GM19351 (cell line): ENCODE results near the gene ATP9A.
A peak's percentile ranks its signal among the peaks of the same experiment; 100 is the strongest.
"Not testable (repeated sequence)": the region's sequence is repeated elsewhere in the genome, so short reads cannot be mapped to it uniquely, and the experiment has no call there.

ENCODE experiments used
- ATAC-seq: cut with Tn5 transposase; IDR thresholded peaks from one replicate; pipeline ENCODE4 v1.9.1; 2021; ENCODE audit warnings: mild to moderate bottlenecking, moderate library complexity; ENCODE audit not compliant: unreplicated experiment

The ATP9A gene, protein sequence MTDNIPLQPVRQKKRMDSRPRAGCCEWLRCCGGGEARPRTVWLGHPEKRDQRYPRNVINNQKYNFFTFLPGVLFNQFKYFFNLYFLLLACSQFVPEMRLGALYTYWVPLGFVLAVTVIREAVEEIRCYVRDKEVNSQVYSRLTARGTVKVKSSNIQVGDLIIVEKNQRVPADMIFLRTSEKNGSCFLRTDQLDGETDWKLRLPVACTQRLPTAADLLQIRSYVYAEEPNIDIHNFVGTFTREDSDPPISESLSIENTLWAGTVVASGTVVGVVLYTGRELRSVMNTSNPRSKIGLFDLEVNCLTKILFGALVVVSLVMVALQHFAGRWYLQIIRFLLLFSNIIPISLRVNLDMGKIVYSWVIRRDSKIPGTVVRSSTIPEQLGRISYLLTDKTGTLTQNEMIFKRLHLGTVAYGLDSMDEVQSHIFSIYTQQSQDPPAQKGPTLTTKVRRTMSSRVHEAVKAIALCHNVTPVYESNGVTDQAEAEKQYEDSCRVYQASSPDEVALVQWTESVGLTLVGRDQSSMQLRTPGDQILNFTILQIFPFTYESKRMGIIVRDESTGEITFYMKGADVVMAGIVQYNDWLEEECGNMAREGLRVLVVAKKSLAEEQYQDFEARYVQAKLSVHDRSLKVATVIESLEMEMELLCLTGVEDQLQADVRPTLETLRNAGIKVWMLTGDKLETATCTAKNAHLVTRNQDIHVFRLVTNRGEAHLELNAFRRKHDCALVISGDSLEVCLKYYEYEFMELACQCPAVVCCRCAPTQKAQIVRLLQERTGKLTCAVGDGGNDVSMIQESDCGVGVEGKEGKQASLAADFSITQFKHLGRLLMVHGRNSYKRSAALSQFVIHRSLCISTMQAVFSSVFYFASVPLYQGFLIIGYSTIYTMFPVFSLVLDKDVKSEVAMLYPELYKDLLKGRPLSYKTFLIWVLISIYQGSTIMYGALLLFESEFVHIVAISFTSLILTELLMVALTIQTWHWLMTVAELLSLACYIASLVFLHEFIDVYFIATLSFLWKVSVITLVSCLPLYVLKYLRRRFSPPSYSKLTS

DNA sequence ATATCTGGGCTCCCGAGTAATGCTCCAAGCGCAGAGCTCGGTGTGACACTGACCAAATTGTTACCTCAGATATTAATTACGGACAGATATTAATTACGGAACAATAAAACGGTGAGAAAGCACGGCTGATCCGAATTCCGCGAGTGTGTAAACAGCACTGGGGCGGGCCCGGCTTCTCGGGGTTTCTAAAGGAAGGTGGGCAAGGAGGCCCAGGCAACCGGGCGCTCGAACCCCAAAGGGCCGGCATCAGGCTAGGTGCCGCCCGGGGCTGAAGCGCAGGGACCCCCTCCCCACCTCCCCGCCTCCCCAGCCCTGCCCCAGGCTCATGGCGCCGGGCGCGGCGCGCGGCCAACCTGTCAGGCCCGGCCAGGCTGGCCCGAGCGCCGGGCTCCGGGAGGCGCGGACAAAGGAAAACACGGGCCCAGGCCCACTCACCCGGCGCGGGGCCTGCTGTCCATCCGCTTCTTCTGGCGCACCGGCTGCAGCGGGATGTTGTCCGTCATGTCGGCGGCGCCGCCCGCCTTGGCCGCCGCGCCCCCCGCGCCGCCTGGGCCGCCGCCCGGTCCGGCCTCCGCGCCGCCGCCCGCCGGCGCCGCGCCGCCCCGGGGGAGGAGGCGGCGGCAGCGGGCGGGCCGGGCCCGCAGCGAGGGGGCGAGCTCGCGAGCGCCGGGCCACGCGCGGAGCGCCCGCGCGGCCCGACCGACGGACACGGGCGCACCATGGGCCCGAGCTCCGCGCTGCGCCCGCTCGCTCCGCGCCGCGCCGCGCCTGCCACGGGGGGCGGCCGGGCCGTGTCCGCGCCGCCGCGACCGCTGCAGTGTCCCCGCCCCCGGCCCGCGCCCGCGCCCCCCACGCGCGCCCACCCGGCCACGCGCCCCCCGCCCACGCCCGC, at the start of gene ATP9A:
Gene ATP9A (minus strand): TSS at position 524 of the 892 bp plus-strand sequence. CDS start 21 bp downstream, at position 503.
- ATAC-seq = no peak

DNA sequence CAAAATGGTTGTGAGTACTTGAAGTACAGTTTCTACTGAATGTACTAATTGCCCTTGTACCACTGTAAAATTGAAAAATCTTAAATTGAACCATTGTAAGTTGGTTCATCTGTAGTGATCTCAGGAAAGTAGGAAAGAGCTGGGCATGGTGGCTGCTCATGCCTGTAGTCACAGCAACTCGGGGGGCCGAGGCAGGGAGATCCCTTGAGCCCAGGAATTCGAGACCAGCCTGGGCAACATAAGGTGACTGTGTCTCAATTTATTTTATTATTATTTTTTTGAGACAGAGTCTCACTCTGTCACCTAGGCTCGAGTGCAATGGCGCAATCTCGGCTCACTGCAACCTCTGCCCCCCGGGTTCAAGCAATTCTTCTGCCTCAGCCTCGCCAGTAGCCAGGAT, 48.7 kb upstream of the ATP9A start:
- ATAC-seq = not testable (repeated sequence)

- ATAC-seq = no peak
Measured at GRCh38 chr20:51815383-51816076, 47.3 kb upstream of the ATP9A start.

DNA sequence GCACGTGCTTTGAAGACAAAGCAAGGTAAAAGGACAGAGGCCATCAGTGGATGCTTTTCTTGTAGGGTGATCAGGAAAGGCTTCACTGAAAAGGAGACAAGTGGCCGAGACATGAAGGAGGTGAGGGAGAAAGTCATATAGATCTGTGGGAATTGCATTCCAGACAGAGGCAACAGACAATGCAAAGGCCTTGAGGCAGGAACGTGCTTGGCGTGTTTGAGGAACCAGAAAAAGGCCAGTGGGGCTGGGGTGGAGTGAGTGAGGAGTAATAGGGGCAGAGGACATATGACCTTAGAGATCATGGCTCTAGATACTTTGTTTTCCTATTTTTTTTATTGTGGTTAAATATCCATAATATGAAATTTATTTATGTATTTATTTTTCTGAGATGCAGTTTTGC, 44.7 kb upstream of the ATP9A start:
- ATAC-seq = no peak

GRCh38 chr20:51811514-51812128, 43.4 kb upstream of the ATP9A start:
- no peak for ATAC-seq

GRCh38 chr20:51811042-51811355, 42.8 kb upstream of the ATP9A start:
- ATAC-seq = no peak

GRCh38 chr20:51810155-51811041, 42.2 kb upstream of the ATP9A start:
- no peak for ATAC-seq

DNA sequence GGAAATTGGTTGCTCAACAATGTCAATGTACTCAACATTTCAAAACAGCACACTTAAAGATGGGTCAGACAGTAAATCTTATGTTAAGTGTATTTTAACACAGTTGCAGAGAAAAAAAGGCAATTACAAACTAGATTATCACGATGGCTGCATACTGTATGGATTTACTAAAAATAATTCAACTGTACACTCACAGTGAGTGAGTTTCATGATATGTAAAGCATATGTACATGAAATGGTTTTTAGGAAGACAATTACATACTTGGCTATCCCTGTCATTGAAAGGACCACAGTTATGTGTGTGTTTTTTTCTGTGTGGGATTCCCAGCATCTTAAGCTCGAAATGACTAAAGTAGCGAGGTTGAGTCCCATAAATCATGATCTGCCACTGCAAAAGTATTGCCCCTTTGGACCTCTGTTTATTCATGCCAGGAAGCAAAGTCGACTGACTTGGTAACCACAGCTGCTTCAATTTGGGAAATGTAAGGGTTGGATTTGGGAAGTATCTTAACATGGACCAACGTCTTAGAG, 39.6 kb upstream of the ATP9A start:
- no peak for ATAC-seq

GRCh38 chr20:51804754-51805153, 36.6 kb upstream of the ATP9A start:
- no peak for ATAC-seq

DNA sequence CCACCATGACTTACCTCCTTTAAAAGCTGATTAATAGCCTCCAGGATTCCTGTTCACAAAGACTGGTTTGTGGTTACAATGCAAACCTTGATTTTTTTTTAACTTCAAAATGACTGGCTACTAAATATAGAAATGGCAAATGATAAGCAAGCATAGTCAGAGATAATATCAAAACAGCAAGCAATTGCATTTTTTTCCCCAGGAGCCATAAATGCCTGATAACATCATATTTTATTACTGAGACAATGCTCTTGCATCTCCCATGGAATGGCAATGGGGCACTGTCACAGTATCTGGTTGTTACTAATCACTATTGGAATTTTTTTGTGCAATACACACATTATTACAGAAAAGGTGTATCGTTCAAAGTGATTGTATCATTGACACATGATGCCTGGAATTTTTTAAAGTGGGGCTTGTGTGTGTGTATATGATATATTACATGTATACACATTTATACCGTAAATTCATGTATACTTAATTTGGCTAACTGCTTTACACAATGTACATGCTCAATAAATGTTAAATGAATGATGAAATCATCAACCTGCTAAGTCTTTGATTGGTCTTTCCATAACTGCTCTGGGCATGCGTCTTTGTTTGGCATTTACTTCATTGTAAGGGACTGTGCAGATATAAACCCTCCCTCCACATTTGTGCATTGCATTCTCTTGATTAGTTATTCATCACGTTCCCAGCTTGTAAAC, 35.1 kb upstream of the ATP9A start:
- no peak for ATAC-seq

DNA sequence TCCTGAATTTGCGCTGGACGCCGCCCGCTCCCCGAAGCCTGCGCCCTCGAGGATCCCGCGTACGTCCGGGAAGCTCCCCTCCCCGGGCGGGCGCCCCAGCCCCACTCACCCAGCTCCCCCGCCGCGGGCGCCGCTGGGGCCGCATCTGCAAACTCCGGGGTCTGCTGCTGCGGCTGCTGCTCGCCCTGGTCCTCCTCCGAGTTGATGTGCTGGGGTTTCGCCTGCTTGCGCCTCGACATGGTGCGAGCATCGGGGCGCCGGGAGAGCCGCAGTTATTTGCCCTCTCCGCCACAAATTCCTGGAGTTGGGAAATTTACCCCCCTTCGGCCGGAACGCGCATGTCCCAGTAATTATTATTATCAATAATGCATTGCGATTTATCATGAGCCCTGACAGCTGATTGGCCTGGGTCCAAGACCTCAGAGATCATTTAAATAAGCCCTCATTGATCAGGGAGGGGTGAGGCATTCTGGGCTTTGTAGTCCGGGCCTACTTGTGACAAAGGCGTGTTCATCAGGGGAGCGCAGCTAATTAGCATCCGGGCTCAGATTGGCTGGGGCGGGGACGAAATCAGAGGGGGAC, 34.1 kb upstream of the ATP9A start, which contains the start of gene SALL4:
Gene SALL4 (minus strand): TSS at position 352 of the 582 bp plus-strand sequence. CDS start 113 bp downstream, at position 239.
- ATAC-seq = no peak

DNA sequence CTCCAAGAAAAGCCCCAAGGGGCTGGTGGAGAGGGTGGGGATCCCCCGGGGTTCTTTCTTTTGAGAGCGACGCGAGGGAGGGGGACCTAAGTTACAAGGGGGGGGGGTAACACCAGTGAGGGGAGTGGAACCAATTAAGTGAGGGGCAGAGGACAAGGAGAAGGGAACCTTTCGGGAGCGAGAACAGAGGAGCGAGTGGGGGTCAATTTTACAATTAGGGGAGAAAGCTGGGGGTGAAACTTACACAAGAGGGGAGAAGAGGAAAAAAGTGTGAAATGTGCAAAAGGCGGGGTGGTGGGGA, 33.6 kb upstream of the ATP9A start:
- ATAC-seq = no peak

- ATAC-seq = no peak
Measured at GRCh38 chr20:51801122-51801822, 33.1 kb upstream of the ATP9A start.

GRCh38 chr20:51800872-51801121, 32.6 kb upstream of the ATP9A start:
- no peak for ATAC-seq

- ATAC-seq = peak; percentile 65
Measured at GRCh38 chr20:51800060-51800871, 32.1 kb upstream of the ATP9A start.

- ATAC-seq = no peak
Measured at GRCh38 chr20:51799401-51799860, 31.2 kb upstream of the ATP9A start.
